ENCODE results near the gene CD58.

The CD58 gene

DNA sequence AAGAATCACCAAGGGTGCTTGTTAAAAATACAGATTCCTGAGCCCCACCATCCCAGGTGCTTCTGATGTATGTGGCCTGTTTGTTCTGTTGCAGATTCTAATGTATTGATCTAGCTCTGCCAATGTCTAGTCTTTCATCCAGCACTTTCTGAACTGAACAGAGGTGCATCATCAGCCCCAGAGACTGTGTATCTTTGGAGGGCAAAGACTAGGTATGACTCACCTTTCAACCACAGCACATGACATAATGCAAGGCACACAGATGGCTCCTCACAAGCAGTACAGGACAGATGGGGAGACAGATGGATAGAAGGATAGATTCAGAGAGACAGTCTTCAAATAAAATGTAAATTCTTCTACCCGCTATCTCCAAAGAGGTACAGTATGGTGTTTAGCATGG, 32.3 kb downstream of the CD58 start:
- DNase-seq = peak; percentile 40

DNA sequence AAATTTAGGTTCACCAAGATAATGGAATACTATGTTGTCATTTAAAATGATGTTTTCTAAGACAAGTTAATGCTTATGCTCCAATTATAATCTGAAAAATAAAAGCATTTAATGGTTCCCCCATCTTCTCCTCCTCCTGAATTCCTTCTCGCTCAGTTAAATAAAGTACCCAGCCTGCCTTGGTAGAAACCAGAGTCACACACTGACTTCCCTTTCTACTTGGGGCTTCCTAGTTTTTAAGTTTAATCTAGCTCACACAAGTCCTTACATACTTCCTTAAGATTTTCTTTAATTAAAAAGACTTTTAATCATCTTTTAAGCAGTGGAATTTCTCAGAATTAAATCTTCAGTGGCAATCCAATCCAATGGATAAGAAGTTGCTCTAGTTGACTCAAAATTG, 32.9 kb downstream of the CD58 start:
- no peak for DNase-seq

DNA sequence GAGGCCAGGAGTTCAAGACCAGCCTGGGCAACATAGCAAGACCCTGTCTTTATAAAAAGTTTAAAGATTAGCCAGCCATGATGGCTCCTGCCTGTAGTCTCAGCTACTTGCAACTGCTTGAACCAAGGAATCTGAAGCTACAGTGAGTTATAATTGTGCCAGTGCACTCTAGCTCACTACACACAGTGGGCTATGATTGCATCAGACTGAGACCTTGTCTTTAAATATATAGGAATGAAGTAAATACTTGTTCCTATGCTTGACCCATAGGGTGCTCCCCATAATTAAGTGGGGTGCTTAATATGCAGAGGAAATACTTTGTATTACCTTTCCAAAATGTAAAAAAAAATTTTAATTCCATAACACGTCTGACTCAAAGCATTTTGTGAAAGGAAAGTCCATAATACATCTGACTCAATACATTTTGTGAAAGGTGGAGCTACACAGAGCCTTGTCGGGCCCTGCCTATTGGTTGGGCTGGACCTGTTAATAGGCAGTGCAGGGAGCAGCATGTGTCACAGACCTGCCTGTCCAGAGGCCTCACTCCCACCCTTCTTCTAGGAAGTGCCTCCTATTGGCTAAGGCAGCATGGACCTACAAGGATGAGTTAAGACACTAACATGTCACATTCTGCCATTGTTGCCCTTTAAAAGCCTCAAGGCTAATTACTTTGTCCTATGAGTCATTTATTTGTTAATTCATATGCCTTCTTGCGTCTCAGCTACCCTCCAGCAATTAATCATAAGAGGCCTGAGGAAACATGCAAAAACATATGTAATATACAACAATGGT, 33.6 kb downstream of the CD58 start:
- DNase-seq = peak; percentile 27

DNA sequence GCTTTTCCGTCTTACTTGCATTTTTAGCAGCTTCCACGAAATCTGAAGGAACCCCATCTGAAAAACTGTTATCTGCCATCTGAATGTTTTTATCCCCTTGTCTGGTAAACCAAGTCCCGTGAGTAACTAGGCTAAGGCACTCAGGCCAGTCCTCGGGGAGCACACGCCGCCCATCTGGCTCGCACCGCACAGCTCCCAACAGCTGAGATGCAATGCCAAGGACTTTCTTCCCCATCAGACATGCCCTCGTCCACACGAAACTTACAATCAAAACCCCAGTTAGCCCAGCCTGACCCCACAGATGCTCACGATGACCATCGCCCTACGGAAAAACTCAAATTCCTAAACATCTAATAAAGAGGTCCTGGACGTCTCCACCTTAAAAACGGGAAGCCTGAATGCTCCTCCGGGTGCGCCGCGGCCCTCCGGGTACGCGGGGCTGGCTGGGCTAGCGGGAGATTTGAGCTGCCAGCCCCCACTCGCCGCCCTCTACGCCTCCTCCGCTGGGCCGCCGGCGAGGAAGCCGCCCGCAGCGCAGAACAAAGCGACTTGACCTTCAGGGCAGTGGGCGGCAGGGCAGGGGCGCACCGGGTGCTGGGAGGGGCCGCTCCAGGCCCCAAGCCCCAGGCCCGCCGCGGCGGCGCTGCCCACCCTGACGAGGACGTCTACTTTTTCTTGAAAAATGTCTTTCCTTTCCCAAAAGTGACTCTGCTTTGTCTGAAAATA, 36.6 kb downstream of the CD58 start:
- no peak for DNase-seq

DNA sequence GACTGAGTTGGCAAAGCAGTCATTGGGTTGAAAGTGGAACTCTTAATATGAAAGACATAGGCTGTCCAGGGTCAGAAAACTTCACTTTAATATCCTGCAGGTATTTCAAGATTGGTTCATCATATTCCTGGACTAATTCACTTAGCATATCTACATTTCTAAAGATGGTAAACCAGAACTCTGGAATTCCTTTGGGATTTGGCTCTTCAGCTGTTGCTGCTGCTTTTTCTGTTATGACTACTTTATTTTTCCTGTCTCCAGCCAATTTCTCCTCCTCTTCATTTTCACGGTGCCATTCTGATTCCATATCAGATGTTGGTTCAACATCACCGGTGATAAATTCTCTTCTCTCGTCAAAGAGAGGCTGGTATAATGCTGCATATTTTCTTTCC, 37.4 kb downstream of the CD58 start:
- DNase-seq = no peak

DNA sequence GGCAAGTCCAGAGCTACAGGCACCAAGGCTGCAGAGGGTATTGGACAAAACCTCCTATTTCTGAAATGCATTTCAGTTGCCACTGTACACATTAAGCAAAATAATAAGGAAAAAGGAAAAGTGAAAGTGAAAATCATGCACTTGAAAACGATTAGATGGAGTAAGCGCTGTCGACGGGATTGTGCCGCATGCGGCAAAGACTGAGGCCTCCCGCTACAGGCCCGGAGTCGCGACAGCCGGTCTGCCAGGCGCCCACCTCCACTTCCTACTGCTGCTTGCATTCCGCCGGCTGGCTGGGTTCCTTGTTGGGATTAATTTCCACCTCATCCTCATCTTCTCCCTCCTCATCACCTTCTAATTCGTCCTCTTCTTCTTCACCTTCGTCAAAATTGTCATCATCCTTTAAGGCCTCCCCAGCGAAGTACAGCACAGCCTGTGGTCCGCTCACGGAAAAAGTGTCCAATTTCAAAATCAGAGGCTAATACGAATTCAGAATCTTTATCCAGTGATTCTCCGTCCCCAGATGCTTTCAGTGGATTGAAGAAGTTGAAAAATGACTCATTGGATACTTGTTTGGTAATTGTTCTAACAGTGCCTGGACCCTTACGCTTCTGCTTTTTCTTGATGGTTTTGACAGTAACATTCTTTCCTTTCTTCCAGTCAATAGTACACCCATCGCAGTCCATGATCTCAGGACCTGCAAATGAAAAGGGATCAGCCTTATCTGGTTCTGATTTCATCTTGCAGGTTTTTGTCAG, 38.0 kb downstream of the CD58 start:
- DNase-seq = no peak

DNA sequence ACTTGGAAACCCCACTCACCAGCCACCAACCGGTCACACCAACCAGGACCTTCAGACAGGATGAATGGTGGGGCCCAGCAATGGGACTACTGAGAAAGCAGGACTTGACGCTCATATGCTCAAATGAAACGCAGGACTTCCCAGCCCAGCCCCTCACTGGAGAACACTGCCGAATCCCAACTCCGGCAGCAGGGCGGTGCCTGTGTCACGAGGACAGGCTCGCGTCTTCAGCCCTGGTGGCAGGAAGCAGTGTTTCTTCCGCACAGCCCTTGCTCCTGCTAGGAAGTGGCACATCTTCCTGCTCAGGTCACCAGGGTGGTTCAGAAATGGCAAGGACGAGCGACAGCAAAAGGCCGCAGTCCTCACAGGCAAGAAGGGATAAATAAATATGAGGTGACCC, 38.9 kb downstream of the CD58 start:
- DNase-seq = no peak

DNA sequence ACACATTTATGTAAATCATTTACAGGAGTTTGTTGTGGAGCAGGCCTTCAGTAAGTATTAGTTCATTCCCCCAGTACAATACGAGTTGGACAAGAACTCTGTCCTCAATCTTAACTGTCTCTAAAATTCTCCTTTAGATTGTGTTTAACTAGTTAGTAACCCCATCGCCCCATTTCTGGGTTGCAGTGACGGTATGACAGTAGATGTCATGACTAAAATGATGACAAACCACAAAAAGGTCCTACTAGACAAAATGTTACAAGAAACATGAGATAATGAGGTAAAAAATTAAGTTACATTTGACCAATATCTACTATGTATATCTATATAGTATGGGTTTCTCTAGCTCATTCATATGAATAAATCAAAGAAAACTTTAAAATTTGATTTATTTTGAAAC, 41.1 kb downstream of the CD58 start:
- no peak for DNase-seq

DNA sequence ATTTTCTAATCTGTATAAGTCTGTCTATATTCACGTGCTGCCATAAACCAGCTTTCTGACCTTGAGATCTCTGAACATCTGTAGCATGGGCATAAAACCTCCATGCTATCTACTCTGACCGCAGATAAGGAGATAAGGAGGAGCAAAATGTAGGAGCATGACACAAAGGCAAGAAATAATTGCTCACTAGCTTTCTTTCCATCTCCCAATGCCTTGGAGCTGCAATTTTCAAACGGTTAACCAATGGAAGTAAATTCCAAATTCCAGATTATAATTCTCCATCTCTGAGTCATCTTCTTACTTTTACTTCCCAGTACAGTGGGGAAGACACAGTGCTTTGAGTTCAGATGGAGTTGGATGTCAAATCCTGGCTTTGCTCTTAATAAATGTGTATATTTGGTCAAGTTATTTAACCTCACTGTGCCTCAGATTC, 41.6 kb downstream of the CD58 start:
- DNase-seq = peak; percentile 53

DNA sequence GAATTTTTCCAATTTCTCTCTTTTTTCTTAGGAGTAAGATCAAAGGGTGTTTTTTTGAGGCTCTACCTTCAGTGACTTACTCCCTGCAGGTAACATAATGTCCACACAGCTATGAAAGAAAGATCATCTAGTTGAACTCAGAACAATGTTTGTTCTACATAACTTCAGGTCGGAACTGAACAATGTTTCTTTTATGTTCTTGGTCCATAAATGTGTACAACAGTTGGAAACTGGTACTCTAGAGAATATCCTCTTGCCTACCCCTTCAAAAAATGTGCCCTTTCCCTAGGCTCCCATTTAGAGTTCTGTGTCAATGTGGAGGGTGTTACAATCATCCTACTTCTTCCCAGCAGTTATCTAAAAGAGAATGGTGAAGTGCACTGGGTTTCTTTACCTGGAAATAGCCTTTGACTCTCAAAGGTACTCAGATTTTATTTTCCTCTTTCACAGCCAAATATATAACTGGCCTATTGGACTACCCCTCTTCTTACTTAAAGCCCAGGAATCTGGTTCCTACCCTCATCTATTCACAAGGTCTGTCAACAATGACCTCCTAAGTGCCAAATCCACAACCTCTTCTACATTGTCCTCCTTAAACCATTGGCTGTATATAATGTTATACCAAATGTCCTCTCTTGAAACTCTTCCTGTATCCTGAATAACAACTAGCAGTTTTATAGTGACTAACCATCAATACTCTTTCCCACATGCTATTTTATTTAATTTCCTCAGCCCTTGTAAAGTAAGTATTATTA, 42.3 kb downstream of the CD58 start:
- no peak for DNase-seq

DNA sequence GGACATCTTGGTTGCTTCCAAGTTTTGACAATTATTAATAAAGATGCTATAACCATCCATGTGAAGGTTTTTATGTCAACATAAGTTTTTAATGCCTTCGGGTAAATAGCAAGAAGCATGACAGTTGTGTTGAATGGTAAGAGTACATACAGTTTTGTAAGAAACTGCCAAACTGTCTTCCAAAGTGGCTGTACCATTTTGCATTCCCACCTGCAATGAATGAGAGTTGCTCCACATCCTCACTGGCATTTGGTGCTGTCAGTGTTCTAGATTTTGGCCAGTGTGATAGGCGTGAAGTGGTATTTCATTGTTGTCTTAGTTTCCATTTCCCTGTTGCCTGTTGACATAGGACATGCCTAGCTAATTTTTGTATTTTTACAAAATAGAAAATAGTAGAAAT, 45.4 kb downstream of the CD58 start:
- no peak for DNase-seq

DNA sequence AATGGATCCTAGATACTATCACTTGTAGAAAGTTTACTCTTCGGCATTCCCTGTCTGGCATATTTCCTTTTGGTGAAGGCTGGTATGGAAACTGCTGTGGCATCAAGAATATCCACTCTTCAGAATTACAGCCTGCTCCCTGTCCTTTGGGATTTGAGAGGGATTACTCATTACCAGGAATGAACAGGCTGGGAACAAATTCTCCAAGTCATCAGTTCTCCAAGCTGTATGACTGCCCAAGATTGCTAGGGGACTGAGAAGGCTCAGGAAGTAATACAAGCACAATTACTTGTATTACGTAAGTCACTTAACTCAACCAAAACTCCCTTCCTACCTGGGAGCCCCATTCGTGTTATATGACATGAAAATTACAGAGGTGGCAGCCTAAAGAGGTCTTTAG, 49.6 kb downstream of the CD58 start:
- DNase-seq = peak; percentile 53

DNA sequence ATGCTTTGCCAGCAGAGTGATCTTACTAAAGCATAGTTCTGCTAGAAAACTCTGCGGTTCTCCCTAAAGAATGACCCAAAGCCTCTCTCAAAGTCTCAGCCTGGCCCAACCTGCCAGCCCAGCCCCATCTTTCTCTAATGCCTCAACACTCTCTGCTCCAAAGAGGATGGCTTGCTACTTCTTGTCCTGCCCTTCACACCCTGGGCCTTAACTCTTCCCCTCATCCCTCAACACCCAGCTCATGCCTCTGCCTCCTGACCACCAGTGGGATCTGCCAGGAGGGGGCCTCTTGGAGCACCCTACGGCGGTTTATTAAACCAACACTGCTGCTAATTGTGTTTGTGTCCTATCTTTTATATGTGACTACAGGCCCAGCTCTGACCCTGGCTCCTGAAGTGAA, 52.4 kb downstream of the CD58 start:
- no peak for DNase-seq

DNA sequence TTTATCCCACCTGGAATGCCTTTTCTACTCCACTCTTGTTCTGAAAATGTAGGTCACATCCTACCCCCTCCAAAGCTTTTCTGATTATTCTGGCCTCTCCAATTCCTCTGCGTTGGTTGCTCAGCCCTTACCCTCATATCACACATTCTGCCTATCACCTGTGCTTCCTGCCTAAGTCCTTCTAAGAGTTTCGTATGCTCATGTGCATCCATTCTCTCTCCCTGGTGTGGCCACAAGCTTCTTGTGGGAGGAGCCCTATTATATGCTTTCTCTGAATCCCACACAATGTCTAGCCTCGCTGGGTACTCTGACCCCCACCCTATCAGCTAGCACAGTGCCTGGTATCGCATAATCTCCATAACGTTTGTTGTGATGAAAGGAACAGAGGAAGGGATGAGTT, 54.2 kb downstream of the CD58 start:
- DNase-seq = no peak

DNA sequence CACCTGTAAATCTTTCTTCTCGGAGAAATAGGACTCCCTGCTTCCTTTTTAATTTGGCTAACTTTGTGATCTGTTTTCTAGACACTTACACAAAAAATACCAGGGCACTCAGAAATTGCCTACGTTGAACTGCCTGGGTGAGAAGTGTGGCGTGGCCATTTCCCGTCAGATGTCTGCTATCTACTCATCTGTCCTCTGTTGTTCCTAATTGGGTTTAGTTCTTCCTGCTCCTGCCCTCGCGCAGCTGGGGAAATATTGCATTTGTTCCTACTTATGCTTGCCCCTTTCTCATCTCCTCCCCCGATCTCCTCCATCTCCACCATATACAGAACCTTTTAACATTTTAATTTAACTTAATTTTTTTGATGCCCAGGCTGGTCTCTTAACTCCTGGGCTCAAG, 55.1 kb downstream of the CD58 start:
- DNase-seq = no peak

DNA sequence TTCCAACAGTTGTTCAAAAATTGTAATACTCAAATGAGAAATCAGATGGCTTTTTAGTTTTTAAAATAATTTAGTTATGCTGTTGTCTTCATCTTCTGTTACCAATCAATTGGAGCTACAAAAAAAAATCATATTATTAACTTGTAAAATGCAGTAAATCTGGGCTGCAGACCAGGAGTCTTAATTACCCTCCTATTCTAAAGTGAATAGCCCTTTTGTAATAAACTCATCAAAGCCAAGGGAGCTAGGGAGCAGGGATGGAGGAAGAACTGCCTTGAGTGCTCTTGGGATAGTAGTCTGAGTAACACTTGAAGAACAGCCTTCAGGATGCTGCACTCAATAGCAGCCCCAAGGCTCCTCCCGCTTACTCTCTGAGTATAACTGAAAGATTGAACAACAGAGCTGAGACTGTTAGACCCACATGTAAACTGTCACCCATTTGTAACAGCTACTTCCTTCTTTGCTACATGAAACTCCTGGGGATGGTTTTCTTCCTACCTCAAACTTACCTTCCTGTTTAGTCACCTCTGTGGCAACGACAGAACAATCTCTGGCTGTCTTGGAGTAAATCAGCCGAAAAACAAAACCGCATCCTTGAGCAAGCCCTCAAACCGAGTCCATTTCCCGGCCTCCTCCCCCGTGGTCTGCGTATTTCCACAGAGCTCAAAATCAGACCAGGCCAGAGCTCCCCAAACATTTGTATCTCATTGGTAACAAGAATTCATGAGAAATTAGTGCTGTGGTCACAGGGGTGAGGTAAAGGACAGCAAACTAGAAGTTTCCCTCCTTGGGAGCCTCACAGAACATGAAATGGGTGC, 55.9 kb downstream of the CD58 start:
- DNase-seq = no peak

DNA sequence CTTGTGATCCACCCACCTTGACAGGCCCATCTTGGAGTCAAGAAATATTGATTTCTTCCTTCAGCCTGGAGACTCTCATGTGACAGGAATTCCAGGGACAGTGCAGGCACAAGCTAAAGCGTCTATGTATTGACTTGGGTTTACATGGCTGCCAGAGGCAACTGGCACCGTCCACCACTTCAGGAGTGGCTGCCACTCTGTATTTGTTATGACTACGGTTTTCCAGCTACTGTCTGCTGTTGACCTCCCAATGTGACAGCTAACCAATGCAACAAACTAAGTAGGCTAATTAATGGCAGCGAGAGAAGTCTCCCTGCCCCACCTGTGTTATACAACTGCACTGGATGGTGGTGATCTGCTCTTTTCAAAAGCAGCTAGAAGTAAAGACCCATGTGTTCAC, 56.9 kb downstream of the CD58 start:
- no peak for DNase-seq

DNA sequence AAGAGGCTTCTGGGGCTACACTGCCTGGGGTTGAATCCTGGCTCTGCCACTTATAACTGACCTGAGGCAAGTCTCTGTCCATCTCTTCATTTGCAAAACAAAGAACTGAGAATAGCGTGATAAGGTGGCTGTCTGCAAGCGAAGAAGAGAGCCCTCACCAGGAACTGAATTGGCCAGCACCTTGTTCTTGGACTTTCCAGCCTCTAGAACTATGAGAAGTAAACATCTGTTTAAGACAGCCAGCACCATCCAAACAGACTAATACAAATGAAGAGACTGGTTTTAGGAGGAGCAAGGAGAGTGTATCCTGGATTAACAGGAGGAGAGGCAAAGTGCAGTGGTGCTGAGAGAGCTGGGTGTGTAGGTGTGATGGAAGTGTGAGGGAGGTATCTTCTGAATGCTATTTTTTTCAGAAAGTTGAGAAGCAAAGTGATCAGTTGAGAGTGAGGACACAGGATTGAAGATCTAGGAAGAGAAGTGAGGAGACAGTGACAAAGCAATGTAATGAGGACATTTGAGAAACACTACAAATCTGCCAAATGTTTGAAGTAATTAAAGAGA, 59.3 kb downstream of the CD58 start:
- no peak for DNase-seq

DNA sequence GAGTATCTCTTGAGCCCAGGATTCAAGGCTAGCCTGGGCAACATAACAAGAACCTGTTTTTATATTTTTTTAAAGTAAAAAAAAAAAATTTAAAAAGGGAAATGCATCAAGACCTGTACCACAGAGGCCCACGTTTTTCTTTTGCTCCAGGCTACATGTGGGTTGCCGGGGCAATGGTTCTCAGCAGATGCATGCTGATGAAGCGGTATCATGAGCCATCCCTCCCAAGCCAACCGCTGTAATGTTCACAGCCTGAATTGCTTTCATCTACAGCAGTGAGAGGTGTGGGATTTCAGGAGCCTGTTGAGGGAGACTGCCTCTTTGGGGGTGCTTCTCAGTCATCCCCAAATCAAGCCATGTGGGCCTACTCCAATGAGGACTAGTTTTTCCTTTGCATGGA, 60.5 kb downstream of the CD58 start:
- no peak for DNase-seq

DNA sequence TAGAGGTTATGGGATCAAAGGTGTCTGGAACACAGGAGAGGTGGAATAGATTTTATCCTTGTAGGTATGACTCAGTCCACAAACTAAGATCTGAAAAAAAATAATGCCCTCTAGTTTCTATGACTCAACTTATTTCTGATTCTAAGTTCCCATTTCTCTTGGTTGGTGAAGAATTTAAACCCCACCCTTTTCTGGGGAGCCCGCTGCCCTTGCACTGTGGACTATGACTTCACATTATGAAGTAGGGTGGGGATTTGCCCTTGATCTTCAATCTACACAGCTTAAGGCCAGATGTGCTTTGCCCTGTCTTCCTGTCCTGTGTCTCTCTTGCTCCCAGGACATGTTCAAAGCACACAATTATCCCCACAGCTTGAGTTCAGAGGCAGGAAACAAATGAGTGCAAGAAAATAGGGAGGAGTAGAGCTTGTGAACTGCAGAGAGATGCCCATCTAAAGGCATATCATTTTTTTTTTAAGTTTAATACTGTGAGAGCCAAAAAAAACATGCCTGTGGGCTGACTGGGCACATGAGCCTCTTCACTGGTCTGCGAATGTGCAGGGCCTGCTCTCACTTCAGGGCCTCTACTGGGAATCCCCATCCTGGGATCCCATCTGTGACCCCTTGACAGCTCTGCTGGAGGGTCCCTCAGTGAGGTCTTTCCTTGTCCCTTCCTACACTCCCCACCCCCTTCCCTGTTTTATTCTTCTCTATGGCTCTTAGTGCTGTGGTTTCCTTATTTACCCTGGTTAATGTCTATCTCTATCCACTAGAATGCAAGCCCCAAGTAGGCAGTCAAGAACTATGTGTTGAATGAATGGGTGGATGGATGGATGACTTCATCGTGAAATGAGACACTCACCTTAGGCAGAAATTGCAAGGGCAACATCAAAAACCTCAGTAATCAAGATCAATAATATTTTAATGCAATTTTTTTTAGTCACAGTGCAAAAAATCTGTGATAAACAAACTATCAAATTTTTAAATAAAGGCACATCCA, 61.5 kb downstream of the CD58 start:
- peak; percentile 81 for DNase-seq
